ENCODE measurements around the gene CNOT4. TPM values are rescaled to one million over a fixed set of nuclear protein-coding genes. Genes with fewer than 3 reads are reported as not detected.

CNOT4 gene, protein sequence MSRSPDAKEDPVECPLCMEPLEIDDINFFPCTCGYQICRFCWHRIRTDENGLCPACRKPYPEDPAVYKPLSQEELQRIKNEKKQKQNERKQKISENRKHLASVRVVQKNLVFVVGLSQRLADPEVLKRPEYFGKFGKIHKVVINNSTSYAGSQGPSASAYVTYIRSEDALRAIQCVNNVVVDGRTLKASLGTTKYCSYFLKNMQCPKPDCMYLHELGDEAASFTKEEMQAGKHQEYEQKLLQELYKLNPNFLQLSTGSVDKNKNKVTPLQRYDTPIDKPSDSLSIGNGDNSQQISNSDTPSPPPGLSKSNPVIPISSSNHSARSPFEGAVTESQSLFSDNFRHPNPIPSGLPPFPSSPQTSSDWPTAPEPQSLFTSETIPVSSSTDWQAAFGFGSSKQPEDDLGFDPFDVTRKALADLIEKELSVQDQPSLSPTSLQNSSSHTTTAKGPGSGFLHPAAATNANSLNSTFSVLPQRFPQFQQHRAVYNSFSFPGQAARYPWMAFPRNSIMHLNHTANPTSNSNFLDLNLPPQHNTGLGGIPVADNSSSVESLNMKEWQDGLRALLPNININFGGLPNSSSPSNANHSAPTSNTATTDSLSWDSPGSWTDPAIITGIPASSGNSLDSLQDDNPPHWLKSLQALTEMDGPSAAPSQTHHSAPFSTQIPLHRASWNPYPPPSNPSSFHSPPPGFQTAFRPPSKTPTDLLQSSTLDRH
- total RNA-seq (10 to 100 TPM; 18.3 to 26.4 TPM), polyA plus RNA-seq (ENCODE audit: insufficient read length in 2 of 2) (10 to 100 TPM; 30.4 to 36.6 TPM)
- long read RNA-seq, donor 1, full-length matches to known transcripts: 5 of 42 reads
- long read RNA-seq, donor 1, partial matches to known transcripts: 37 of 42 reads
- long read RNA-seq, donor 1, other reads (novel, unspliced or antisense): 0 of 42 reads
- long read RNA-seq, donor 2: 0 reads
- long read RNA-seq, donor 3, partial matches to known transcripts: 0 of 1 reads
- long read RNA-seq, donor 3, other reads (novel, unspliced or antisense): 0 of 1 reads
- long read RNA-seq, donor 4, partial matches to known transcripts: 175 of 182 reads
- long read RNA-seq, donor 4, other reads (novel, unspliced or antisense): 7 of 182 reads

DNA sequence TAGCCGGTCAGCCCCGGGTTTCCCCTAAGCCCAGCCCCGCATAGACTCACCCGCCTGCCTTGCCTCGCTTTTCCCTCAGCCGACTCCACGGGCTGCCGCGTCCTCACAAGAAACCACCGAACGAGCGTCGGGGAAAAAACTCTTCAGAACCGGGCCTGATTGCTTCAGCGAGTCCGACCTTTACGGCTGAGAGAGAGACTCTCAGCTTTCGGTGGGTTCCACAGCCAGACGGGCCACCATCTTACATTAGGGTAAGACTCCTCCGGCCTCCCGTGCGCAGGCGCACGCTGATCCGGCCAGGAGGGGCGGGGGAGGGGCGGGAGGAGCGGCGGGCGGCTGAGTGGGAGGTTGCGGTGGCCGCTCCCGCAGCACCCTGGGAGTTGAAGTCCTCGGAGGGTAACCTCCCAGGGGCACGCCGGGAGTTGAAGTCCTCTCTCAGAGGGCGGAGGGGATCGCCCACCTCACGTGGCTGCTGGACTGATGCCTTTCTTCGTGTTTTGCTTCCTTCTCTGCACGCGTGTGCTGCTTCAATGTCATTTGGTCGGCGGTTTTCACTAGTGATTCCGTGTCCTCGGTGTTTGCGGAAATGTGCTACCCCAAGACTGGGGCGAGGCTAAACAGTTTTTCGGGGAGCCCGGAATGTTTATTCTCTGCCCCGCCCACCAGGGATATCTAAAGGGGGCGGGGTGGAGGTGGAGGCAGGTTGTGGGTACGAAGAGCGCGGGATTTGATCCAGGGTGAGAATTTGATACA, at the start of gene CNOT4:
CNOT4 (minus strand) TSS at position 264 of the 753 bp plus-strand sequence. CDS start 71,771 bp downstream, outside the sequence.
- H3K4me1 ChIP-seq (ENCODE audit: control insufficient read depth, insufficient read depth, low read length): peaks cover 3% of the 10 kb centered on the region
- H3K27me3 ChIP-seq (ENCODE audit: control insufficient read depth, insufficient read depth, low read length): no peaks in the 10 kb centered on the region
- H3K4me3 ChIP-seq (ENCODE audit: low read depth, low read length): peak within 1 kb of the TSS; percentile 93
- WGBS (ENCODE audit: insufficient coverage): 0% methylated on average over 54 of the region's 55 CpGs
- no peaks in the 10 kb centered on the region for H3K36me3 ChIP-seq (ENCODE audit: control insufficient read depth, insufficient read depth, low read length)
- H3K27ac ChIP-seq (ENCODE audit: low read depth, low read length): peak within 1 kb of the TSS; percentile 98
- peak; percentile 88 to 99 (median 94) for DNase-seq (ENCODE audit: low read depth in 4 of 6, low spot score in 6 of 6)
- H3K9me3 ChIP-seq (ENCODE audit: control insufficient read depth, insufficient read depth, low read length): no peaks in the 10 kb centered on the region

DNA sequence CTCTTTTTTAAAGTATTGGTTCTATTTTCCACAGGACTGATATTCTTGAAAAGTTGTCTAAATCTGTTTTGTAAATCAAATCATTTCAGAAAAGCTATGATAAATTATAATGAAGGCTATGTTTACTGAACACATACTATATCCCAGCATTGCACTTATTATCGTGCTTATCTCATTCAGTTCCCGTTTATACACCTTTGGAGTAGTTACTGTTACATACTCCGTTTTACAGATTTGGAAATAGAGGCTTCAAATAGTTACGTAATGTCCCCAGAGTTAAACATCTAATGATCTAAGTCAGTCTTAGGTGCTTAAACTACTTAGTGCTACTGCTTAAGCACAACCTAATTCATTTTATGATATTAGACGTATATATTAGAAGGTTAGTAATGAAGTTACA, 49.0 kb upstream of the CNOT4 start:
- no CpG with 5 or more reads among the region's 5 CpGs for WGBS (ENCODE audit: insufficient coverage)
- H3K27me3 ChIP-seq (ENCODE audit: control insufficient read depth, insufficient read depth, low read length): no peaks in the 10 kb centered on the region
- no peaks in the 10 kb centered on the region for H3K9me3 ChIP-seq (ENCODE audit: control insufficient read depth, insufficient read depth, low read length)
- H3K36me3 ChIP-seq (ENCODE audit: control insufficient read depth, insufficient read depth, low read length): peaks cover 3% of the 10 kb centered on the region
- DNase-seq (ENCODE audit: low read depth in 4 of 6, low spot score in 6 of 6): no peak
- H3K4me3 ChIP-seq (ENCODE audit: low read depth, low read length): peak overlapping the region; percentile 88
- H3K4me1 ChIP-seq (ENCODE audit: control insufficient read depth, insufficient read depth, low read length): peaks cover 9% of the 10 kb centered on the region
- H3K27ac ChIP-seq (ENCODE audit: low read depth, low read length): peak overlapping the region; percentile 98

DNA sequence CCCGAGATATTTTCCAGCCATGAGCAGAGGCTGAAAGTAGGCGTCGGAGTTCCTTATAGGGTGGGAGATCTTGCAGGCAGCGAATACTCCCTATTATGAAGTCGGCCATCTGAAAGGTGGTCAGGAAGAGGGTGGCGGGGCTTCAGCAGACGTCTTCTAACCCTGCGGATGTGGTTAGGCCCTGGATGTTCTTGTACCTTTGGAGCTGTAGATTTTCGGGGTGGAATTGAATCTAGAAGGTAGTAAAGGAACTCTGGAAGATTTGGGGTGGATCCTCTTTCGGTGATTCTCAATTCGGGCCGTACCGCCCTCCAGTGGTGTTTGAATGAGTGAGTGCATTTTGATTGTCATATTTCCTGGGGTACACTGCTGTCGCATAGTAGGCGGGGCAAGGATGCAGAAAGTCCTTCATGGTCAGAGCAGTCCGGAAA, 48.5 kb upstream of the CNOT4 start:
- peaks cover 9% of the 10 kb centered on the region for H3K4me1 ChIP-seq (ENCODE audit: control insufficient read depth, insufficient read depth, low read length)
- H3K27ac ChIP-seq (ENCODE audit: low read depth, low read length): peak overlapping the region; percentile 98
- 0% methylated on average over 16 of the region's 16 CpGs for WGBS (ENCODE audit: insufficient coverage)
- H3K36me3 ChIP-seq (ENCODE audit: control insufficient read depth, insufficient read depth, low read length): peaks cover 3% of the 10 kb centered on the region
- H3K4me3 ChIP-seq (ENCODE audit: low read depth, low read length): peak overlapping the region; percentile 88
- H3K9me3 ChIP-seq (ENCODE audit: control insufficient read depth, insufficient read depth, low read length): no peaks in the 10 kb centered on the region
- peak; percentile 39 to 90 (median 52) for DNase-seq (ENCODE audit: low read depth in 4 of 6, low spot score in 6 of 6)
- no peaks in the 10 kb centered on the region for H3K27me3 ChIP-seq (ENCODE audit: control insufficient read depth, insufficient read depth, low read length)

- no peaks in the 10 kb centered on the region for H3K9me3 ChIP-seq (ENCODE audit: control insufficient read depth, insufficient read depth, low read length)
- H3K4me1 ChIP-seq (ENCODE audit: control insufficient read depth, insufficient read depth, low read length): peaks cover 9% of the 10 kb centered on the region
- peaks cover 3% of the 10 kb centered on the region for H3K36me3 ChIP-seq (ENCODE audit: control insufficient read depth, insufficient read depth, low read length)
- WGBS (ENCODE audit: insufficient coverage): 0% methylated on average over 34 of the region's 38 CpGs
- H3K27ac ChIP-seq (ENCODE audit: low read depth, low read length): peak within 1 kb of the TSS; percentile 98
- H3K27me3 ChIP-seq (ENCODE audit: control insufficient read depth, insufficient read depth, low read length): no peaks in the 10 kb centered on the region
- peak within 1 kb of the TSS; percentile 88 for H3K4me3 ChIP-seq (ENCODE audit: low read depth, low read length)
- peak; percentile 74 to 98 (median 88) for DNase-seq (ENCODE audit: low read depth in 4 of 6, low spot score in 6 of 6)
Observed at GRCh38 chr7:135557455-135558336, 47.8 kb upstream of the CNOT4 start, which contains the start of gene NUP205. Gene NUP205, plus strand, starts transcription at chr7:135557917. Its CDS starts 28 bp downstream, at chr7:135557945.

- H3K4me1 ChIP-seq (ENCODE audit: control insufficient read depth, insufficient read depth, low read length): peaks cover 3% of the 10 kb centered on the region
- H3K27ac ChIP-seq (ENCODE audit: low read depth, low read length): no peak overlapping the region
- no peak overlapping the region for H3K4me3 ChIP-seq (ENCODE audit: low read depth, low read length)
- no peaks in the 10 kb centered on the region for H3K9me3 ChIP-seq (ENCODE audit: control insufficient read depth, insufficient read depth, low read length)
- WGBS (ENCODE audit: insufficient coverage): 81% methylated on average over 3 of the region's 3 CpGs
- DNase-seq (ENCODE audit: low read depth in 4 of 6, low spot score in 6 of 6): no peak
- H3K27me3 ChIP-seq (ENCODE audit: control insufficient read depth, insufficient read depth, low read length): no peaks in the 10 kb centered on the region
- H3K36me3 ChIP-seq (ENCODE audit: control insufficient read depth, insufficient read depth, low read length): no peaks in the 10 kb centered on the region
Observed at GRCh38 chr7:135553346-135553745, 43.4 kb upstream of the CNOT4 start.

DNA sequence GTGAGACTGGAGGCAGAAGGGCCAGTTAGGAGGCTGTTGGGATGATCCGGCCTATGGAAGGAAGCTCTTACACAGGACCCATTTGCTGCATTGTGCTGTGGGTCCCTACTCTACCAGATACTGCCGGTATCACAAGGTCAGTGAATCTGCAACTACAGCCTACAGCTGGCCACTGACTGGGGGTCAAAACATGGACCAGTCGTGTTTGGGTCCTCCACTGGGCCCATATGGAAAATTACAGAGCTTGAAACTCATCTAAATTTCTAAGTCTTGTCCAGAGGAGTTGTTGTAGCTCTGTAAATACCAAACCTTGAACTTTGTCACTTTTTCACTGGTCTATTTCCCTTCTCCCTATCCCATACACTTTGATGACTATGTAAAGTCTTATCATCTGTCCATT, 42.2 kb upstream of the CNOT4 start:
- no peak for DNase-seq (ENCODE audit: low read depth in 4 of 6, low spot score in 6 of 6)
- Histone ChIP-seq H3K27ac (ENCODE audit: low read depth, low read length) (no peak overlapping the region), H3K36me3 (ENCODE audit: control insufficient read depth, insufficient read depth, low read length) (no peaks in the 10 kb centered on the region), H3K27me3 (ENCODE audit: control insufficient read depth, insufficient read depth, low read length) (no peaks in the 10 kb centered on the region), H3K9me3 (ENCODE audit: control insufficient read depth, insufficient read depth, low read length) (no peaks in the 10 kb centered on the region), H3K4me3 (ENCODE audit: low read depth, low read length) (no peak overlapping the region), H3K4me1 (ENCODE audit: control insufficient read depth, insufficient read depth, low read length) (no peaks in the 10 kb centered on the region)
- 100% methylated on average over 1 of the region's 3 CpGs for WGBS (ENCODE audit: insufficient coverage)

GRCh38 chr7:135550196-135550595, 40.3 kb upstream of the CNOT4 start:
- no peaks in the 10 kb centered on the region for H3K27me3 ChIP-seq (ENCODE audit: control insufficient read depth, insufficient read depth, low read length)
- 55% methylated on average over 3 of the region's 7 CpGs for WGBS (ENCODE audit: insufficient coverage)
- no peaks in the 10 kb centered on the region for H3K9me3 ChIP-seq (ENCODE audit: control insufficient read depth, insufficient read depth, low read length)
- H3K4me1 ChIP-seq (ENCODE audit: control insufficient read depth, insufficient read depth, low read length): no peaks in the 10 kb centered on the region
- H3K36me3 ChIP-seq (ENCODE audit: control insufficient read depth, insufficient read depth, low read length): no peaks in the 10 kb centered on the region
- H3K4me3 ChIP-seq (ENCODE audit: low read depth, low read length): no peak overlapping the region
- no peak overlapping the region for H3K27ac ChIP-seq (ENCODE audit: low read depth, low read length)
- DNase-seq (ENCODE audit: low read depth in 4 of 6, low spot score in 6 of 6): no peak

DNA sequence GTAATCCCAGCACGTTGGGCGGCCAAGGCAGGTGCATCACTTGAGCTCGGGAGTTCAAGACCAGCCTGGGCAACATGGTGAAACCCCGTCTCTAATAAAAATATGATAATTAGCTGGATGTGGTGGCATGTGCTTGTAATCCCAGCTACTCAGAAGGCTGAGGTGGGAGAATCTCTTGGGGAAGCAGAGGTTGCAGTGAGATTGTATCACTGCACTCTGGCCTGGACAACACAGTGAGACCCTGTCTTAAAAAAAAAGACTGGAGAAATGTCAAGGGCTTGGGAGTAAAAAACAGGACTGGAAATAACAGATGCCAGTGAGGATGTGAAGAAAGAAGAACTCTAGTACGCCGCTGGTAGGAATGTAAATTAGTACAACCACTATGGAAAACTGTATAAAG, 31.1 kb upstream of the CNOT4 start:
- no peaks in the 10 kb centered on the region for H3K36me3 ChIP-seq (ENCODE audit: control insufficient read depth, insufficient read depth, low read length)
- no peaks in the 10 kb centered on the region for H3K9me3 ChIP-seq (ENCODE audit: control insufficient read depth, insufficient read depth, low read length)
- H3K27ac ChIP-seq (ENCODE audit: low read depth, low read length): no peak overlapping the region
- 100% methylated on average over 6 of the region's 6 CpGs for WGBS (ENCODE audit: insufficient coverage)
- no peak overlapping the region for H3K4me3 ChIP-seq (ENCODE audit: low read depth, low read length)
- no peaks in the 10 kb centered on the region for H3K4me1 ChIP-seq (ENCODE audit: control insufficient read depth, insufficient read depth, low read length)
- DNase-seq (ENCODE audit: low read depth in 4 of 6, low spot score in 6 of 6): no peak
- H3K27me3 ChIP-seq (ENCODE audit: control insufficient read depth, insufficient read depth, low read length): no peaks in the 10 kb centered on the region

All from spinal cord (tissue), 10 donors.